DOHH2 (cell line): ENCODE measurements around the gene CHCHD6.
A peak's percentile ranks its signal among the peaks of the same experiment; 100 is the strongest.

Source experiments
- H3F3A ChIP-seq: fragments of 200-600 bp; sonication (generic), shearing (Covaris generic); 2 replicates; pipeline ENCODE4 v1.6.0; 2016; ENCODE audit warnings: antibody characterized with exemption, mild to moderate bottlenecking; ENCODE audit not compliant: control insufficient read depth, insufficient read depth
- H3K27ac ChIP-seq: fragments of 200-600 bp; sonication (generic); 2 replicates; pipeline ENCODE4 v1.5.1; 2014; ENCODE audit warnings: low read depth, mild to moderate bottlenecking, low read length, moderate library complexity
- H3K27me3 ChIP-seq: fragments of 200-600 bp; sonication (generic); 2 replicates; pipeline ENCODE4 v1.6.1; 2014; ENCODE audit warnings: mild to moderate bottlenecking, low read length, mixed read lengths; ENCODE audit not compliant: control insufficient read depth
- H3K36me3 ChIP-seq: fragments of 200-600 bp; sonication (generic); 2 replicates; pipeline ENCODE4 v1.6.1; 2014; ENCODE audit warnings: mild to moderate bottlenecking, low read length, moderate library complexity, mixed read lengths; ENCODE audit not compliant: control insufficient read depth
- H3K4me1 ChIP-seq: fragments of 200-600 bp; sonication (generic); 2 replicates; pipeline ENCODE4 v1.6.1; 2014; ENCODE audit warnings: mild to moderate bottlenecking, low read length, mixed read lengths; ENCODE audit not compliant: control insufficient read depth
- H3K4me2 ChIP-seq: fragments of 200-600 bp; sonication (generic); 2 replicates; pipeline ENCODE4 v1.6.0; 2014; ENCODE audit warnings: mild to moderate bottlenecking, low read length, moderate library complexity
- H3K4me3 ChIP-seq: fragments of 200-600 bp; sonication (generic); 2 replicates; pipeline ENCODE4 v1.5.1; 2014; ENCODE audit warnings: mild to moderate bottlenecking, low read length, mixed read lengths
- H3K79me2 ChIP-seq: fragments of 200-600 bp; sonication (generic); 2 replicates; pipeline ENCODE4 v1.6.1; 2014; ENCODE audit warnings: mild to moderate bottlenecking, low read length, mixed read lengths; ENCODE audit not compliant: control insufficient read depth
- H3K9me2 ChIP-seq: fragments of 200-600 bp; sonication (generic); replicated peaks from 2 replicates; pipeline ENCODE4 v1.6.1; 2014; ENCODE audit warnings: mild to moderate bottlenecking, low read length, mixed read lengths; ENCODE audit not compliant: control insufficient read depth
- H3K9me3 ChIP-seq: fragments of 200-600 bp; sonication (generic); 2 replicates; pipeline ENCODE4 v1.6.1; 2014; ENCODE audit warnings: antibody characterized with exemption, low read length, mixed read lengths; ENCODE audit not compliant: control insufficient read depth, insufficient read depth
- H4K20me1 ChIP-seq: fragments of 200-600 bp; sonication (generic); 2 replicates; pipeline ENCODE4 v1.6.0; 2014; ENCODE audit warnings: low read depth, mild to moderate bottlenecking, antibody characterized with exemption, low read length, moderate library complexity; ENCODE audit not compliant: control insufficient read depth, insufficient read depth
- CTCF ChIP-seq: fragments of 200-600 bp; sonication (generic); IDR thresholded peaks from one replicate; pipeline ENCODE4 v1.5.1; 2014; ENCODE audit warnings: antibody characterized with exemption, mild to moderate bottlenecking, low read depth, low read length; ENCODE audit not compliant: poor library complexity, severe bottlenecking
- EZH2phosphoT487 ChIP-seq: fragments of 200-600 bp; sonication (generic); IDR thresholded peaks from 2 replicates; pipeline ENCODE4 v1.6.1; 2017; ENCODE audit warnings: borderline replicate concordance, mild to moderate bottlenecking, antibody characterized with exemption, low read length, moderate library complexity, mixed read lengths

The CHCHD6 gene

GRCh38 chr3:126734106-126734723, 30.2 kb downstream of the CHCHD6 start:
- Histone ChIP-seq H3K9me3 (no peaks in the 10 kb centered on the region), H3F3A (no peaks in the 10 kb centered on the region), H4K20me1 (no peaks in the 10 kb centered on the region), H3K4me3 (no peak overlapping the region), H3K36me3 (no peaks in the 10 kb centered on the region), H3K27ac (no peak overlapping the region), H3K27me3 (no peaks in the 10 kb centered on the region), H3K9me2 (no peaks in the 10 kb centered on the region), H3K79me2 (no peaks in the 10 kb centered on the region), H3K4me2 (no peak overlapping the region), H3K4me1 (peaks cover 3% of the 10 kb centered on the region; the same call in 1 of the 2 replicates)
- TF ChIP-seq CTCF (no peak), EZH2phosphoT487 (no peak)

- Histone ChIP-seq H3K4me3 (no peak overlapping the region), H3K9me2 (no peaks in the 10 kb centered on the region), H3K9me3 (no peaks in the 10 kb centered on the region), H3K36me3 (no peaks in the 10 kb centered on the region), H3K4me2 (no peak overlapping the region), H4K20me1 (no peaks in the 10 kb centered on the region), H3K4me1 (no peaks in the 10 kb centered on the region), H3K27me3 (no peaks in the 10 kb centered on the region), H3F3A (no peaks in the 10 kb centered on the region), H3K27ac (no peak overlapping the region), H3K79me2 (no peaks in the 10 kb centered on the region)
- no peak for TF ChIP-seq EZH2phosphoT487
- TF ChIP-seq CTCF: peak; percentile 48
Observed at GRCh38 chr3:126737527-126737926, 33.5 kb downstream of the CHCHD6 start.

- H3K4me1 ChIP-seq: no peaks in the 10 kb centered on the region
- no peak overlapping the region for H3K4me2 ChIP-seq
- H3K27me3 ChIP-seq: no peaks in the 10 kb centered on the region
- H3F3A ChIP-seq: no peaks in the 10 kb centered on the region
- H3K36me3 ChIP-seq: no peaks in the 10 kb centered on the region
- H3K9me2 ChIP-seq: no peaks in the 10 kb centered on the region
- H4K20me1 ChIP-seq: no peaks in the 10 kb centered on the region
- H3K79me2 ChIP-seq: no peaks in the 10 kb centered on the region
- no peaks in the 10 kb centered on the region for H3K9me3 ChIP-seq
- TF ChIP-seq EZH2phosphoT487 (no peak), CTCF (no peak)
- H3K4me3 ChIP-seq: no peak overlapping the region
- H3K27ac ChIP-seq: no peak overlapping the region
Observed at GRCh38 chr3:126742057-126742456, 38.0 kb downstream of the CHCHD6 start.
